Endothelial cell of hepatic sinusoid (primary cell): Measurements from ENCODE around the gene GPR152.

ENCODE experiments used
- in situ Hi-C: cut with HindIII; loops from 2 replicates; pipeline ENCODE4 v1.10.0; 2017; ENCODE audit warnings: low sequenced_read_pairs

GPR152 gene

DNA sequence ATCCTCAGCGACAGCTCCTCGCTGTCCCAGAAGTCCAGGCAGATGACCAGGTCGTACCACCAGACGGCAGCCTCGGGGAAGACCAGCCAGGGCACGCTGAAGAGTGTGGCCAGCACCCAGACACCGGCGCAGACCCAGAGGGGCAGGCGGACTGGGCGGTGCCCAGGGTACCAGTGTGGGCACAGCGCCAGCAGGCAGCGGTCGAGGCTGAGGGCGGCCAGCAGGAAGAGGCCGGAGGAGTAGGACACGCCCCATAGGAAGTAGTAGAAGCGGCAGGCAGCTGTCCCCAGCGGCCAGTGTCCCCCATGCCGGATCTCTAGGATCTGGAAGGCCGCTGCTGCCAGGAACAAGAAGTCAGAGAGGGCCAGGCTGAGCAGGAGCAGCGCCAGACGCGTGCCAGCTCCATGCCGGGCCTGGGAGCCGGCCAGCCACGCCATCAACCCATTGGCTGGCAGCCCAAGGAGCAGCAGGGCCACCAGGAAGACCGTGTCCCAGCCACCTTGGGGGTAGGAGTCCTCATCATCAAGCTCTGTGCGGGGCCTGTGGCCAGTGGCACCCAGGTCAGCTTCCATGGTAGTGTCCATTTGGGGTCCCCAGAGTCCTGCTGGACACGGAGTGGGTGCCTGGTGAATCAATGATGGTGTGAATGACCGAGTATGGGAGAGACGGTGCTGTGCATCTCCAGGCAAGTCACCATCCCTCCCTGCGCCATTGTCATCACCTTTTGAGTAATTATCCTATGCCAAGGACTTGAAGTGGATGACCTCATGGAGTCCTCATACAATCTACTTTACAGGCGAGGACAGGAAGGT, at the start of gene GPR152:
Gene GPR152 (minus strand): TSS at position 589 of the 812 bp plus-strand sequence. CDS start 5 bp downstream, at position 584.
- in situ Hi-C loops: no loop called here

DNA sequence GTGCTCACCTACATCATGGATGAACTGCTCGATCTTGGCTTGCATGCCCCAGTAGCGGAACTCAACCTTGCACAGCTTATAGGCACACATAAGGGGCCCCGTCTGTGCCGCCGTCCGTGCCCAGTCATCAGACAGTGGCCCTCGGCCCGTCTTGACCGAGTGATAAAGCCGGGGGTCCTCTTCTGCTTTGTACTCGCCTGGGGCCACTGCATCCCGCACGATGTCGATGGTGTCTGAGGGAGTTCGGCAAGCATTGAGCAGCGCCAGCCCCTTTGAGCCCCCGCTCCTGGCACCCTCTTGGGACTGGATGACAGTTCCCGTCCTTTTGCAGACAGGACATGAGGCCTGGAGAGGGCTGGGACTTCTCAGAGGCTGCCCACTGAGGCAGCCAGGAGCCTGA, 49.3 kb upstream of the GPR152 start:
- in situ Hi-C loops: no loop called here

DNA sequence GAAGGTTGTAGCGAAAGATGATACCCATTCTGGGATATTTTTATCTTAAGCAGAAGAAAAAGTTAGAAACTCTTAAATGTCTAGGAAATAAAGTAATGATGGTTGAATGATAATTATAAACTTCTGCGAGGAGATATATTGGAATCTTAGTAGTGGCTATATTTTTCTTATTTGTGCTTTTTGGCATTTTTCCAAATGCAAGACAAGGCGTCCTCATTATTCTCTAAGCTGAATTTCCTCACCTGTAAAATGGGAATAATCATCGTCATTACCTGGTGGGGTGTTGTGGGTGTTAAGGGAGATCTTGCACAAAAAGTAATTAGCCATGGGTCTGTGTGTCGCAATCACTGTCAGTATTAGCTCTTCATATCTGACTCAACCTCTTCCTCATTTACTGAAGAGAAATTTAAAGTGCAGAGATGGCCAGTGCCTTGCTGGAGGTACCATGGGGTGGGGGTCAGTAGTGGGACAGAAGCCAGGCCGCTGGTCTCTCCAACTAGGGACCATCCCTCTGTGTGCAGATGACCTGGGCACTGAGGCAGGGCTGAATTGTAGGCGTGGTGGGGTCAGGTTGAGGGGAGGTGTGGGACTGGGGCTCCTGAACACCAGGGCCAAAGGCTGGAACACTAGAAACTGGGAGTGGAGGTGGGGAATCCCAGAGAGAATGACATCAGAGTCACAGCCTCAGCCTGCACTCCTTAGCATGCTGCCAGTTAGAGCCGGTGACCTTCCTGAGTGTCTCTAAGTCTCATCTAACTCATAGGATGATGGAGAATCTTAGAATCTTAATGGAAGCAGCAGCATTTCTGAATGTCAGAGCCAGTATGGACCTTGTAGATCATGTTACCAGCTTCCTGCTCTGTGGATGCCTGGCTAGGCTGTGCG, 48.5 kb upstream of the GPR152 start:
- in situ Hi-C loops: no loop called here

- in situ Hi-C loops: no loop called here
These were observed 47.9 kb upstream of the GPR152 start for GRCh38 chr11:67500484-67500821.

DNA sequence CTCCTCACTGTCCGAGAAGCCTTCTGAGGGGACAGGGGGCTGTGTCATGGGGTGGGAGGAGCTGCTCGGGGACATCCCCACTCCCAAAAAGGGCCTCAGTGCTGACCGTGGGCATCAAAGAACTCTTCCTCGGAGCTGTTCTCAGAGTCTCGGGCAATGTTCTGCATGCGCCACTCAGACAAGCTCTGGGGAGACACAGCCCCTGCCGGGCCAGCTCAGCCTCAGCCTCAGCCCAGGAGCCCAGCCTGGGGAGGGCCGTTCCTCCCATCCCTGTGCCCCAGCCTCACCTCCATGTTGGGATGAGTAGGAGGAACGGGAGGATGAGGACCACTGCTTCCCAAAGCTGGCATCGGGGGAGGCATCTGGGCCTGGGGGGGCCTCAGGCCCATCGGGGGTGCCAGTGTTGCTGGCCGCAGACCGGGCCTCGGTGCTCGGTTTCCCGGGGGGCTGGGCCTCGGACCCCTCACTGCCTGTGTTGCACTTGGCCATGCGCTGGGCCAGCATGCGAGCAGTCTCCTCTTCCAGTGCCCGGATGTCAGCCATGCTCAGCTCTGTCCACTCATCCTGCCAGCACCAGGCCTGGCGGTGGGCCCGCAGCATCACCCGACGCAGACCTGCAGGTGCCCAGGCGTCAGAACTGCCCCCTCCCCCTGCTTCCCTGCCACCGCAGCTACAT, 47.4 kb upstream of the GPR152 start:
- in situ Hi-C loops: no loop called here

GRCh38 chr11:67498544-67498972, 46.0 kb upstream of the GPR152 start:
- in situ Hi-C loops: no loop called here

GRCh38 chr11:67497656-67498291, 45.2 kb upstream of the GPR152 start:
- in situ Hi-C loops: no loop called here

DNA sequence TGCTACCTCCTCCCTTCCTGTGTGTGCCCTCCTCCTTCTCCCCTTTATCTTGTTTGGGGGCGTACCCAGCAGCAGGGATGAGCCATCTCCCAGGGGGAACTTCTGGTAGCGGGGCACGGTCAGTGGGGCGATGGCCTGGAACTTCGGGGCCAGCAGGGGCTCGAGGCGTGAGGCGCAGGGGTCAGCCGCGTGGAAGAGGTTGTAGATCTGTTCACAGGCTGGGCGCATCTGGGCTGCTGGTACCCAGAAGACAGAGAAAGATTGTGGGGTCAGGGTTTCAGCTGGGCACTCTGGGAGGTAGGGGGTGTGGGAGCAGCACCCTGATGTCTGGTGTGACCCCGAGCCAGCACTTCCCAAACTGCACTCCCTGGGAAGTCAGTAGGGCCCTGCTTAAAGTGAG, 43.6 kb upstream of the GPR152 start:
- in situ Hi-C loops: no loop called here

DNA sequence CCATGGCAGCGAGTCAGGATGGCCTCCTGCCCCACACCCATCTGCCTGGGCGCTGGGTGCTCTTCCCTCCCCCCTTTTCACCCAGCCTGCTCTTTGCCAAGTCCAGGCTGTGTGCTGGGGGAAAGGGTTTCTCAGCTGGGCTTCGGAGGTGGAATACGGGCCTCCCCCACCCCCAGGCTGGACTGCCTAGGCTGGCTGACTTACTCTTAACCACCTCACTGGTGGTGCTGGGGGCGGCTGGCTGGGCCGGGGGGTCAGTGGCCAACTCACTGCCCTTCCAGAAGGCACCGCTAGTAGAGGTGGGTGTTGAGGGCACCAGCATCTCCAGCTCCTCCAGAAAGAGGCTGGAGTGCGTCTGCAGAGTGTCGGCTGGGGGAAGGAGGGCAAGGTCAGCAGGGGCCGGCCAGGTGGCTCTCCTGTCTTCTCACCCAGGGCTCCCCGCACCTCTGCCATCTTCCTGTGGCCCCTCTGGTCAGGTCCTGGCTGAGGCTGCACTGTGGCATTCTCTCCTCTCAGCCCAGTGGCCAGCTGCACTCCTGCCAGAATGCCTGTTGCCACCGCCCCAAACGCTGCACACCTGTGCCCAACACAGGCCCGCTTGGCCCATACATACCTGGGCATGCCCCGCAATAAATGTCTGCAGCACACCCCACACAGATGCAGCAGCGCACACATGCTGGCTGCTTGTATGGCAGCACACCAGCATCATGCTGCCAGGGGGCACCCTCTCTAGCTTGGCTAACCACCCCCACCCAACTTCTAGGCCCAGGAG, 42.9 kb upstream of the GPR152 start:
- in situ Hi-C loops: no loop called here

GRCh38 chr11:67494371-67495233, 42.1 kb upstream of the GPR152 start:
- in situ Hi-C loops: no loop called here

DNA sequence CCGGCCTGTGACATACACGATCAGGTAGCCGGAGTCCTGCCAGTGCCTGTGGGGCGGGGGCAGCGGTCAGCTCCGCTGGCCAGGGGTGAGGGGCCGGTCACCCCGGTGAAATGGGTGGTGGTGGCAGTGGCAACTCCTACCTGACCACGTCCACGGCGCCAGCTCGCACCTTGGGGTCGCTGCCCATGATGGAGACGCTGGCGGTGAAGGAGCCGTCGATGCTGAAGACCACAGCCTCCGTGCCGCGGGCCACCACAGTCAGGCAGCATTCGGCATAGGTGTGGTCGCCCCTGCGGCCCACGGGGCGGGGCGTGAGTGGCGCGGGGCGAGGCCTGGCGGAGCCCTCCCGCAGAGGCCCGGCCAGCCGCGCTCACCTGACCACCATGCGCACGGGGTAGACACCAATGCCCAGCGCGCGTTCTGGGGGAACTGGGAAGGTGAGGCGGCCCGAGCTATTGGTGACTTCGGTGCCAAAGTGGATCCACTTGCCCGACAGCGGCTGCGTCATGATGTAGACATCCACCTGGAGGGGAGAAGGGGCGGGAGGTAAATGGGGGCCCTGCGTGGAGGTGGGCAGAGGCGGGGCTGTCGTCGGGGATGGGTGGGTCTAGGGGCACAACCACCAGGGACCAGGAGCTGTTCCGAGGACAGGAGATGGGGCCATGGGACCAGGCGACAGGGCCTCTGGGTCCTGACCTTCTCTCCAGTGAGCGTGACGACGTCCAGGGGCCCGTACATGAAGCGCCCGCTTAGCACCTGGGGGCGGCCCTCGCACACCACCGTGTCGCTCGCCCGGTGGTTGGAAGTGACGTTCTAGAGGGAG, 41.2 kb upstream of the GPR152 start:
- in situ Hi-C loops: no loop called here

GRCh38 chr11:67492801-67493547, 40.4 kb upstream of the GPR152 start:
- in situ Hi-C loops: no loop called here

DNA sequence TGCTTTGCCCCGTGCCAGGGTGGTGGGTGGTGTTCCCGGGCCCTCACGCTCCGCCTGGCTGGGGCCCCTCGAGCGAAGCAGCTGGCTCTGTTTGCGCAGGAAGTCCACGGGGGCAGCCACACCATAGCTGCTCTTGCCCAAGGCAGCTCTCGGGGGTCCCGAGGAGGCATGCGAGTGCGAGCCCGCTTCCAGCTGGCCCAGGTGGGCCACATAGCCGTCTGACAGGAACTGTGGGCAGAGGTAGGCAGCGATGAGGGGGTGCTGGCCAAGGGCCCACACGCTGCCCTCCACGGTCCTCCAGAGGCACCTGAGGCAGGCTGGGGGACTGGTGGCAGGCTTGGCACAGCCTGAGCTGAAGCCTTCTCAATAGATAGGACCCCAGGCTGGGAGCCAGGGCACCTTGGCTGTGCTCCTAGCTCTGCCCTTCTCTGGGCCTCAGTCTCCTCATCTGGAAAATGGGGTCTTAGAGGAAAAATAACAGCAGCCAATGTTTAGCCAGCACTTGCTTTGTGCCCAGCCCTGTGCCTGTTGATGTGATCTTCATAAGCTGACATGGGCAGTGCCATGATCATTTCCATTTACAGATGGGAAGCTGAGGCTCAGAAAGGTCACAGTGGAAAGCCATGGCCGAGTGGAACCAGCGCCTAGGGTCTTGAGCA, 39.7 kb upstream of the GPR152 start:
- in situ Hi-C loops: no loop called here

DNA sequence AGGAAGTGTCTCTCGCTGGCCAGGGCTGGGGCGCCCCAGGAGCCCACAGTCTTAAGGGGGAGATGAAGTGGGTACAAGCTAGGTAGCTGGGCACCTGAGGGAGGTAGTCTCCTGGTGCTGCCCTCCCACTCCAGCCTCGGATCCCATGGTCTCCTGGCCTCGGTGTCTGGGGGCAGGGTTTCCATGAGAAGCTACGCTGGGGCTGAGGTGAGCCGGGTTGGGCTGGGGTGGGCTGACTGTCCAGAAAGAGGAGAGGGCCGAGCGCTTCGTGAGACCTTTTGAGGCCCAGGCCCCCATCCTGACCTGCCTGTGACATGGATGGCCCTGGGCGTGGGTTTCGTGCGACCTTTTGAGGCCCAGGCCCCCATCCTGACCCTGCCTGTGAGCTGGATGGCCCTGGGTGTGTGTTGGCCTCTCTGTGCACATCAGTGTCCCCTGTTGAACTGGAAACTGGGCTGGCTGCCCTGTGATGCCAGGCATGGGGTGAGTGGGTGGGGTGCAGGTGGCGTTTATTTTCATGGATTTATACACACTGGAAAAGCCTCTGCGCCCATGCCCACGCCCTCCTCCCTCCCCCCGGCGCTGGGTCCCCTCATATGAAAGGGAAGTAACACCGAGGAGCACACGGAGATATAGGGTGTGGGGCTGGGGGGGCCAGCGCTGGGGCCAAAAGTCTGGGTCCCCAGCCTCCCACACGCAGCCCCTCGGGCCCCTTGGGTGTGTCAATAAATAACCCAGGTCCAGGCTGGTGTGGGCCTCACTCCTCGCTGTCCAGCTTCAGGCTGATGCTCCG, 38.9 kb upstream of the GPR152 start:
- in situ Hi-C loops: no loop called here

DNA sequence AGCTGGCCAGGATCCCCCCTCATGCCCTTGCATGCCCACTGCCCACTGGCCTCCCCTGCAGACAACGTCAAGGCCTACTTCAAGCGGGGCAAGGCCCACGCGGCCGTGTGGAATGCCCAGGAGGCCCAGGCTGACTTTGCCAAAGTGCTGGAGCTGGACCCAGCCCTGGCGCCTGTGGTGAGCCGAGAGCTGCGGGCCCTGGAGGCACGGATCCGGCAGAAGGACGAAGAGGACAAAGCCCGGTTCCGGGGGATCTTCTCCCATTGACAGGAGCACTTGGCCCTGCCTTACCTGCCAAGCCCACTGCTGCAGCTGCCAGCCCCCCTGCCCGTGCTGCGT, 38.2 kb upstream of the GPR152 start:
- in situ Hi-C loops: no loop called here

GRCh38 chr11:67489885-67490726, 37.6 kb upstream of the GPR152 start:
- in situ Hi-C loops: no loop called here
